Muscle of leg (tissue), 11 donors: ENCODE measurements around the gene EIF5AL1. TPM values are rescaled to one million over a fixed set of nuclear protein-coding genes. Genes with fewer than 3 reads are reported as not detected.
"Not testable (repeated sequence)": the region's sequence is repeated elsewhere in the genome, so short reads cannot be mapped to it uniquely, and the experiment has no call there.

Experiments
- DNase-seq: peaks from one replicate; pipeline ENCODE4 v3.0.0; 2013
- H3K27ac ChIP-seq: one replicate; pipeline ENCODE4 v1.5.1; 2013; ENCODE audit warnings: mild to moderate bottlenecking, low read length, control low read depth
- H3K27me3 ChIP-seq: one replicate; pipeline ENCODE4 v1.6.1; 2013; ENCODE audit warnings: low read length; ENCODE audit not compliant: control insufficient read depth, insufficient read depth
- H3K36me3 ChIP-seq: one replicate; pipeline ENCODE4 v1.6.1; 2013; ENCODE audit warnings: low read length; ENCODE audit not compliant: control insufficient read depth, insufficient read depth
- H3K4me1 ChIP-seq: one replicate; pipeline ENCODE4 v1.6.1; 2013; ENCODE audit warnings: low read length; ENCODE audit not compliant: control insufficient read depth, insufficient read depth
- H3K4me3 ChIP-seq: one replicate; pipeline ENCODE4 v1.5.1; 2013; ENCODE audit warnings: low read length, control low read depth
- H3K9me3 ChIP-seq: replicated peaks from 2 replicates; pipeline ENCODE4 v1.6.1; 2013; ENCODE audit warnings: low read depth, low read length; ENCODE audit not compliant: control insufficient read depth
- WGBS: methylation state at CpG from one replicate; pipeline ENCODE4 v1.1.5; 2013; ENCODE audit warnings: missing lambda C conversion rate; ENCODE audit not compliant: insufficient coverage; 5-methylcytosine and 5-hydroxymethylcytosine counted together
- polyA plus RNA-seq, 8 donors: library from polyadenylated mRNA; unstranded; fragments of 120-200 nt; gene quantifications; one replicate each; pipeline versions ENCODE4 v1.2.1 to v1.2.3, GENCODE V29; 2013; ENCODE audit warnings: inconsistent platforms in 1 of 8, low replicate concordance in 1 of 8; ENCODE audit not compliant: insufficient read length in 8 of 8, insufficient read depth in 1 of 8
- total RNA-seq: library from RNA; stranded (reverse); fragments of 120-200 nt; gene quantifications from one replicate; pipeline ENCODE4 v1.2.4, GENCODE V29; 2013

Gene EIF5AL1
- total and polyA plus RNA-seq, 9 donors: 0.13 to 4.3 (median 1.6) TPM

DNA sequence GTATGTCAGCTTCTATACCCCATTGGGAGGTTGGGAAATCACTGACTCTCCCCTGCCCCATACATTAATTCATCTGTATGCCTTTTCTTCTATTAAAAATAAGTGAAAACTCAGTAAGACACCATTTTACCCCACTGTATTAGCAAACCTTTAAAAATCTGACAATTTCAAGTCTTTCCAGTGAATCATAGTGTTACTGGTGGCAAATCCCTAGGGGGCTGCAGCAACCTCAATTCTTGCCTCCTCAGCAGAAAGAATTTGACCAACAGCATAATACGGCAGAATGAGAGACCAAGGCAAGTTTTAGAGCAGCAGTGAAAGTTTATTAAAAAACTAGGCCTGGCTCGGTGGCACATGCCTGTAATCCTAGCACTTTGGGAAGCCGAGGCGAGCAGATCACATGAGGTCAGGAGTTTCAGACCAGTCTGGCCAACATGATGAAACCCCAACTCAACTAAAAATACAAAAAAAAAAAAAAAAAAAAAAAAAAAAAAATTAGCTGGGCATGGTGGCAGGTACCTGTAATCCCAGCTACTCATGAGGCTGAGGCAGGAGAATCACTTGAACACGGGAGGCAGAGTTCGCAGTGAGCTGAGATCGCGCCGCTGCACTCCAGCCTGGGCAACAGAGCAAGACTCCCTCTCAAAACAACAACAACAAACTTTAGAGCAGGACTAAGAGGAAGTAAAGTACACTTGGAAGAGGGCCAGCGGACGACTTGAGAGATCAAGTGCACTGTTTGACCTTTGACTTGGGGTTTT, 21.0 kb downstream of the EIF5AL1 start:
- WGBS: no CpG with 5 or more reads among the region's 11 CpGs
- H3K4me1 ChIP-seq, H3K36me3 ChIP-seq, H3K27me3 ChIP-seq, H3K27ac ChIP-seq, H3K4me3 ChIP-seq, DNase-seq, H3K9me3 ChIP-seq: not testable (repeated sequence)

DNA sequence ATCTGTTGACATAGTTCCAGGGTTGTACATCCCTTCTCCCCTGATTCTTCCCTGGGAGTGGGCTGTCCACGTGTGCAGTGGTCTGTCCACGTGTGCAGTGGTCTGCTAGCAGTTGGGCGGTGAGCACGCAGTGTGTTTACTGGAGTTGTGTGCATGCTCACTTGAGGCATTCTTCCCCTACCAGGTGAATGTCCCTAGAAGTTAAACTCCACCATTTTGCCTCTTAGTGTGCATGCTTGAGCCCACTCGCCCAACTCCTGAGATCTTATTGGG, 21.5 kb downstream of the EIF5AL1 start:
- not testable (repeated sequence) for DNase-seq, H3K4me3 ChIP-seq, H3K36me3 ChIP-seq, H3K27me3 ChIP-seq, H3K9me3 ChIP-seq, H3K27ac ChIP-seq, H3K4me1 ChIP-seq
- WGBS: no CpG with 5 or more reads among the region's 5 CpGs

DNA sequence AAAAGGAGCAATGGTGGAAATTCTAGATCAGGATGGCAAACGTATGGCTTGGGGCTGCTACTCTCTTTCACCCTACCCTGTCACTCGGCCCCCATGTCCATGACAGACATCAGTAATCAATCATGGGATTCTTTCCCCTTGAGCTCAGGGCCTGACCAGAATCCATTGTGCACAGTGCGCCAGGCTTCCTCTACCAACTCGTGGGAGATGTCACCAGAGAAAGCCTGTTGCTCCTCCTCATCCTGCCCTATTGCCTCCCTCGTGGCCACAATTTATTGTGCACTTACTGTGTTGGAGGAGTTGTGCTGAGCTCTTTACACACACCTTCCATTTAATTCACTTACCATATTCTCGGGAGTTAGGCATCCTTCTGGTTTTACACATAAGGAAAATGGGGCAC, 26.0 kb downstream of the EIF5AL1 start:
- H3K27ac ChIP-seq, H3K36me3 ChIP-seq, H3K4me3 ChIP-seq, H3K4me1 ChIP-seq, H3K9me3 ChIP-seq, DNase-seq, H3K27me3 ChIP-seq: not testable (repeated sequence)
- WGBS: 70% methylated on average over 1 of the region's 6 CpGs

DNA sequence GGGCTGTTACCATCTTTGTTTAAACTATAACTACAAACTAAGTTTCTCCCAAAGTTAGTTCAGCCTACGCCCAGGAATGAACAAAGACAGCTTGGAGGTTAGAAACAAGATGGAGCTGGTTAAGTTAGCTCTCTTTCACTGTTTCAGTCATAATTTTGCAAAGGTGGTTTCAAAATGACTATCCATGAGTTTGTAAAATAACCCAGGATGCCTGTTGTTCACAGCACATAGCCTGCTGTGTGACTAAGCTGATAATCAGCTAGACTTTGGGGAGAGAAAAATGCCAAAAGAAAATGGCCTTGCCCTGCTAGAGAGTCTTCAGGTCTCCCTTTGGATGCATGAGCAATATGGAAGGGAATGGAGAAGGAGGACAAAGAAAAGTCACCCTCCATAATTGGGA, 28.6 kb downstream of the EIF5AL1 start:
- not testable (repeated sequence) for H3K27ac ChIP-seq, H3K36me3 ChIP-seq, H3K4me1 ChIP-seq, H3K9me3 ChIP-seq, H3K27me3 ChIP-seq, DNase-seq, H3K4me3 ChIP-seq
- WGBS: no CpG with 5 or more reads among the region's 1 CpG

DNA sequence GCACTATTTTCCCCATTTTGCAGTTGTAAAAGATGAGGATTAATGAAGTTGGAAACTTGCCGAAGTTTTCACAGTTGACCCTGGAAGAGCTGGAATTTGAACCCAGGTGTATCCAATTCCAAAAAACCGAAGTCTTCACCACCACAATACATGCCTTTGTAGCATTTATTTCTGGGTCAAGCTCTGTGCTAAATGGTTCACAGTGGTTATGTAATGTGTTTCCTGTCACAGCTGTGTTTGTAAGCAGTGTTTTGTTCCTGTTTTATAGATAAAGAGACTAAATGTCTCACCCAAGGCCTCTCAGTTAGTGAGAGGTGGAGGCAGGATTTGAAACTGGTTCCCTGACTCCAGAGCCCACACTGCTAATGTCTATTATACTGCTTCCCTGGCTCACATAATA, 30.3 kb downstream of the EIF5AL1 start:
- Histone ChIP-seq H3K4me1 (peaks cover 7% of the 10 kb centered on the region), H3K9me3 (no peaks in the 10 kb centered on the region), H3K27me3 (no peaks in the 10 kb centered on the region), H3K4me3 (no peak overlapping the region), H3K27ac (no peak overlapping the region), H3K36me3 (no peaks in the 10 kb centered on the region)
- DNase-seq: peak; percentile 27
- no CpG with 5 or more reads among the region's 2 CpGs for WGBS

DNA sequence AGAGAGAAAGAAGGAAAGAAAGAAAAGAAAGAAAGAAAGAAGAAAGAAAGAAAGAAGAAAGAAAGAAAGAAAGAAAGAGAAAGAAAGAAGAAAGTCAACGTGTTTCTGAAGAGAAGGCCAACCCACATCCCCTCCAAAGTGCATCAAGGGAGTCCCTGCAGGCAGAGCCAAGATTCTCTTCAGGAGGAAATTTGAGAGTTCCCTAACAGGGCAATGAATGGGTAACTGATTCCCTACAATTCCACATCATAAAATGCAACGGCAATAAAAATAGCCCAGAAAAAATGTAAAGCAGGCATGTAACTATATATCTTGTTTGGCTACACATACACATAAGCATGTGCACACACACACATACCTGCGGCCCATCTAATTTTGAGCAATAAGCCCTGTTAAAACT, 32.1 kb downstream of the EIF5AL1 start:
- not testable (repeated sequence) for H3K27ac ChIP-seq, DNase-seq, H3K27me3 ChIP-seq, H3K36me3 ChIP-seq, H3K4me3 ChIP-seq, H3K9me3 ChIP-seq, H3K4me1 ChIP-seq
- WGBS: no CpG with 5 or more reads among the region's 3 CpGs

DNA sequence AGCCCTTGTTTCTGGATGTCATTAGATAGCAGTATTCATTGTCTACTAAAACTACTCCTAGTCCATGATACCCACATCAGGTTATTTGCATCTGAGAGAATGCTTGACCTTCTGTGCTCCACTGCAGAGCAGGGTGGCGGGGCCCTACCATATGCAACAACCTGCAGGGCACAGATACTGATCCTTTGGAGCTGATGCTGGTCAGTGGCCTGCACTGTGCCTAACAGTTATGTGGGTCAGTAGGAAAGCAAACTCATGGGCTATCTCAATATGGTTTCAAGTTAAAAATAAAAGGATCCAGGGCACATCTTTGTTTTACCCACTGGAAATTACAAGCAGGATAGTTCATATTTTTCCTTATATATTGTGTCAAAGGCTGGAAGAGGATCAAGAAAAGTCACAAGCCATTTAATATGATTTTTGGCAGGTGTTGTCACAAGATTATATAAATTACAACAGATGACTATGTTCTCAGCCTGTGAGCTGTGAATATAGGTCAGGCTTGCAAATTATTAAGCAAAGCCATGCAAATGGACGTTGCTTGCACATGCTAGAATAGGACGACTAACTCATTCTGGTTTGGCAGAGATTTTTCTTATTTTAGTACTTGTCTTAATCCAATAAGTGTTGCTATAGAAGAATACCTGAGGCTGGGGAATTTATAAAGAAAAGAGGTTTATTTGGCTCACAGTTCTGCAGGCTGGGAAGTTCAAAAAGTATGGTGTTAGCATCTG, 32.8 kb downstream of the EIF5AL1 start:
- not testable (repeated sequence) for DNase-seq, H3K27ac ChIP-seq, H3K36me3 ChIP-seq, H3K4me3 ChIP-seq, H3K27me3 ChIP-seq, H3K9me3 ChIP-seq, H3K4me1 ChIP-seq
- no CpG with 5 or more reads among the region's 3 CpGs for WGBS

DNA sequence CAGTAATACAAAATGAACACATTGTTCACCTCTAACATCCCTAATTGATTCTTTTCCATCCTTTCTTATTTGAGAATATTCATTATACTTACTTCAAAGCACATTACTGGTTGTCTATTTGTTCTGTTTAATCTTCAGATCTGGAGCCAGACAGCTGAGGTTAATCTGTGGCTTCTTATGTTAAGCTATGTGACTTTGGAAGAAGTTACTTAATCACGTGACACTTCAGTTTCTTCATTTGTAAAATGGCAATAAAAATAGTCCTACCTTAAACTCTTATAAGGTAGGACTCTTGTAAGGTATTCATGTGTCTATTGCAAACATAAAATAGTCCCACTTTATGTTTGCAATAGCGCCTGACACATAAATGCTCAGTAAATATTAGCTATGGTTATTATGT, 34.8 kb downstream of the EIF5AL1 start:
- not testable (repeated sequence) for H3K4me1 ChIP-seq, H3K27ac ChIP-seq, H3K4me3 ChIP-seq, DNase-seq, H3K9me3 ChIP-seq, H3K36me3 ChIP-seq, H3K27me3 ChIP-seq
- no CpG with 5 or more reads among the region's 2 CpGs for WGBS

DNA sequence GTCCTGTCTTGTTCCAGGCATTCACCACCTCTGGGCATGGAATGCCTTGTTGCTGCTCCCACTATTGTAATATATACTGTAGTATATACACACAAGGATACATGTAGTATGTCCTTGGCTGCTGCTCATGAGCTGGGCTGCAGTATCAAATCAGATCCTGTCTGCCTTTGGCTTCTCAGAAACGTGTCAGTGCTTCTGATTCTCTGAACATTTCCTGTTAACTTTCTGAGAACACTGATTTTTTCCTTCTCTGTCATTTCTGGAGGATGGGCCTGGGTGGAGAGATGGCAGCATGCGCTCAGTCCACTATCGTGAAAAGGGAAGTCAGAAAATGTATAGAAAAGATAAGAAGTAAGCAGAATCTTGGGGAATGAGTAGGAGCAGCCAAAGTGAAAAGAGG, 35.6 kb downstream of the EIF5AL1 start:
- Histone ChIP-seq H3K9me3 (no peaks in the 10 kb centered on the region), H3K27me3 (no peaks in the 10 kb centered on the region), H3K27ac (no peak overlapping the region), H3K4me3 (no peak overlapping the region), H3K4me1 (peaks cover 10% of the 10 kb centered on the region), H3K36me3 (no peaks in the 10 kb centered on the region)
- WGBS: 91% methylated on average over 2 of the region's 3 CpGs
- no peak for DNase-seq

DNA sequence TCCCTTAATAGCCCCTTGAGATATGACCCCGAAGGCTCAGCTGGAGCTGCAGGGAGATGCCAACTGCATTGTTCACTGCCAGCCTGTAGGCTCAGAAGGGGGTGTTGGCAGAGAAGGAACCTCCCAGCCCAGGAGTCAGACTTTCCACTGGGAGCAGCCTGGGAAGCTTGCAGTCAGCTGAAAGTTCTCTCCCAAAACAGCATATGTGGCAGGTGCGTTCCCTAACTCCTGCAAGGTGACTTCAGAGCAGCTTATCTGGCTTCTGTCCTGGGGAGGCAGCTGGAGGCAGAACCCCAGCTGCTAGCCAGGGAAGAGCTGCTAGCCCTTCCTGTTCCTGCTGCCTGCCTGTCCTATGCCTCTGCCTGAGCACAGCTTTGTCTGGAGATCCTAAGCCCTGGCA, 39.8 kb downstream of the EIF5AL1 start:
- no peak overlapping the region for H3K27ac ChIP-seq
- H3K9me3 ChIP-seq: no peaks in the 10 kb centered on the region
- H3K4me1 ChIP-seq: peaks cover 8% of the 10 kb centered on the region
- H3K4me3 ChIP-seq: no peak overlapping the region
- H3K36me3 ChIP-seq: no peaks in the 10 kb centered on the region
- no peak for DNase-seq
- WGBS: 50% methylated on average over 2 of the region's 2 CpGs
- no peaks in the 10 kb centered on the region for H3K27me3 ChIP-seq
